B cell (primary cell): ENCODE measurements around the gene ALG6. TPM values are rescaled to one million over a fixed set of nuclear protein-coding genes. Genes with fewer than 3 reads are reported as not detected.

Experiments used
- ATAC-seq: fragments of 200-7000 bp; cut with Tn5 transposase; one replicate; pipeline ENCODE4 v1.10.0; 2021; ENCODE audit warnings: low read depth, mild to moderate bottlenecking, moderate number of reproducible peaks, moderate library complexity
- CTCF ChIA-PET: fragments of 350-600 bp; sonication (Branson Sonifier 250); formaldehyde crosslinking; loops from one replicate; lab custom pipeline; 2021; ENCODE audit warnings: antibody characterized with exemption, inconsistent platforms; lab: Charles Lee
- POLR2A ChIA-PET: fragments of 350-600 bp; sonication (Branson Sonifier 250); formaldehyde crosslinking; loops from one replicate; lab custom pipeline; 2021; ENCODE audit warnings: antibody characterized with exemption; lab: Charles Lee
- DNase-seq: peaks from one replicate; pipeline ENCODE4 v3.0.0; 2013
- H2AFZ ChIP-seq: 2 replicates; pipeline ENCODE4 v1.6.1; 2012; ENCODE audit warnings: mild to moderate bottlenecking, low read depth, low read length; ENCODE audit not compliant: insufficient read depth, poor library complexity, severe bottlenecking
- H3K27ac ChIP-seq, 2 donors: 1 replicate in 1 of 2; 2 replicates in 1 of 2; pipeline ENCODE4 v1.5.1; 2012 to 2013; ENCODE audit warnings: low read length in 2 of 2, mild to moderate bottlenecking in 2 of 2, moderate library complexity in 1 of 2
- H3K27me3 ChIP-seq, 4 experiments: fragments of 200-600 bp in 1 of 4; sonication (generic) in 1 of 4; replicated peaks in 1 of 4; 1 replicate in 2 of 4; 2 replicates in 2 of 4; pipeline versions ENCODE4 v1.6.1 to v1.7.0; 2013 to 2016; ENCODE audit warnings: low read length in 3 of 4, mild to moderate bottlenecking in 2 of 4, mixed read lengths in 1 of 4, moderate library complexity in 1 of 4; ENCODE audit not compliant: insufficient read depth in 4 of 4, control insufficient read depth in 3 of 4; ENCODE audit errors: control extremely low read depth in 1 of 4
- H3K36me3 ChIP-seq, 2 experiments: replicated peaks in 1 of 2; 1 replicate in 1 of 2; 2 replicates in 1 of 2; pipeline versions ENCODE4 v1.6.1 to v1.7.1; 2013; ENCODE audit warnings: low read length in 1 of 2; ENCODE audit not compliant: insufficient read depth in 2 of 2, control insufficient read depth in 1 of 2; ENCODE audit errors: control extremely low read depth in 1 of 2, extremely low read depth in 1 of 2
- H3K4me1 ChIP-seq, 2 donors: fragments of 200-600 bp in 1 of 2; sonication (generic) in 1 of 2; 1 replicate in 1 of 2; 2 replicates in 1 of 2; pipeline versions ENCODE4 v1.5.1 to v1.6.1; 2013 to 2017; ENCODE audit warnings: low read length in 2 of 2; ENCODE audit not compliant: control insufficient read depth in 2 of 2, insufficient read depth in 2 of 2
- H3K4me2 ChIP-seq: replicated peaks from 2 replicates; pipeline ENCODE3; 2012; ENCODE audit warnings: mild to moderate bottlenecking, low read depth, low read length; ENCODE audit not compliant: poor library complexity, severe bottlenecking
- H3K4me3 ChIP-seq, 5 experiments: fragments of 200-600 bp in 1 of 5; sonication (generic) in 1 of 5; 1 replicate in 3 of 5; 2 replicates in 2 of 5; pipeline versions ENCODE4 v1.5.1 to v1.7.0; 2011 to 2016; ENCODE audit warnings: low read length in 4 of 5, mild to moderate bottlenecking in 4 of 5, low read depth in 2 of 5, control low read depth in 1 of 5, moderate library complexity in 1 of 5; ENCODE audit not compliant: insufficient read depth in 1 of 5; ENCODE audit errors: control extremely low read depth in 1 of 5, extremely low read depth in 1 of 5
- H3K79me2 ChIP-seq: fragments of 200-600 bp; sonication (generic); one replicate; pipeline ENCODE4 v1.6.0; 2016; ENCODE audit warnings: low read length; ENCODE audit not compliant: control insufficient read depth, insufficient read depth
- H3K9ac ChIP-seq: fragments of 200-600 bp; sonication (generic); 2 replicates; pipeline ENCODE4 v1.6.1; 2017; ENCODE audit warnings: mild to moderate bottlenecking, low read length, moderate library complexity
- H3K9me3 ChIP-seq, 3 donors: one replicate each; pipeline versions ENCODE4 v1.6.1 to v1.7.1; 2013; ENCODE audit warnings: low read length in 2 of 3; ENCODE audit not compliant: control insufficient read depth in 2 of 3, insufficient read depth in 1 of 3; ENCODE audit errors: control extremely low read depth in 1 of 3
- H4K20me1 ChIP-seq: 2 replicates; pipeline ENCODE4 v1.6.0; 2012; ENCODE audit warnings: mild to moderate bottlenecking, low read length; ENCODE audit not compliant: insufficient read depth, control insufficient read depth, poor library complexity, severe bottlenecking
- H3K27ac Mint-ChIP-seq: one replicate; pipeline ENCODE4 v1.8.0; 2021; ENCODE audit warnings: mixed read lengths
- H3K27me3 Mint-ChIP-seq: one replicate; pipeline ENCODE4 v1.8.0; 2021; ENCODE audit warnings: mixed read lengths
- H3K4me1 Mint-ChIP-seq: one replicate; pipeline ENCODE4 v1.8.0; 2021; ENCODE audit warnings: mixed read lengths
- H3K4me3 Mint-ChIP-seq: one replicate; pipeline ENCODE4 v1.8.0; 2021; ENCODE audit warnings: mixed read lengths
- H3K9me3 Mint-ChIP-seq: one replicate; pipeline ENCODE4 v1.8.0; 2022; ENCODE audit warnings: mixed read lengths; ENCODE audit not compliant: insufficient read depth
- EZH2 ChIP-seq: IDR thresholded peaks from 2 replicates; pipeline ENCODE4 v1.6.1; 2012; ENCODE audit warnings: borderline replicate concordance, low read depth, mild to moderate bottlenecking, moderate library complexity, low read length; ENCODE audit not compliant: insufficient read depth, poor library complexity, severe bottlenecking
- WGBS: methylation state at CpG from one replicate; pipeline ENCODE4 v1.1.5; 2013; ENCODE audit warnings: missing lambda C conversion rate; ENCODE audit not compliant: insufficient coverage; 5-methylcytosine and 5-hydroxymethylcytosine counted together
- intact Hi-C: fragments of 100-400 bp; cut with micrococcal nuclease; formaldehyde crosslinking; loops from one replicate; pipeline ENCODE4 v1.10.0; 2022
- polyA plus RNA-seq: library from polyadenylated mRNA; depleted of rRNA; stranded (reverse); fragments of >200 nt; gene quantifications from 2 replicates; pipeline ENCODE4 v1.2.3, GENCODE V29; 2012
- total RNA-seq, 2 donors: library from RNA; stranded (reverse); fragments of 120-200 nt in 1 of 2; gene quantifications; 1 replicate in 1 of 2; 2 replicates in 1 of 2; pipeline versions ENCODE4 v1.2.3 to v1.2.4, GENCODE V29; 2013 to 2022
- TF ChIP-seq, protein P1 (sequence below): fragments of 200-600 bp; IDR thresholded peaks from one replicate; pipeline ENCODE4 v1.8.0; 2022; ENCODE audit warnings: antibody characterized with exemption, mild to moderate bottlenecking

The ALG6 gene
- total and polyA plus RNA-seq, 2 donors (not counting 1 experiment from before 2014, with no cell fraction given), result 9.7 to 31.4 TPM

DNA sequence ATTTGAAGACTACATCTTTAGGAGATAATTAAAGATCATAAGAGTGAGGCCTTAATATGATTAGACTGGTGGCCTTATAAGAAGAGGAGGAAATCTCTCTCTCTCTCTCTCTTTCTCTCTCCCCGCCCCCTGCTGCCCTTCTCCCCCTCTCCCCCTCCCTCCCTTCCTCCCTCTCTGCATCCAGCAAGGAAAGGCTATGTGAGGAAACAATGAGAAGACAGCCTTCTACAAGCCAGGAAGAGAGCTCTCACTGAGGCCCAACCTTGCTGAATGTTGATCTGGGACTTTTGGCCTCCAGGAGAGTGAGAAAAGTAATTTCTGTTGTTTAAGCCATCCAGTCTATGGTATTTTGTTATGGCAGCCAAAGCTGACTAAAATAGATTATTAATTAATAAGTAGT, 23.5 kb upstream of the ALG6 start:
- H3K4me1 ChIP-seq, result no peaks in the 10 kb centered on the region
- no peak overlapping the region for H3K4me2 ChIP-seq
- POLR2A ChIA-PET, result no interaction called here
- no peak overlapping the region for H3K4me3 Mint-ChIP-seq
- H4K20me1 ChIP-seq, result no peaks in the 10 kb centered on the region
- ATAC-seq (no peak), DNase-seq (no peak)
- intact Hi-C loops, result no loop called here
- CTCF ChIA-PET, result no interaction called here
- no peak overlapping the region for H3K27ac Mint-ChIP-seq
- no peak for TF ChIP-seq EZH2
- TF ChIP-seq, protein P1, sequence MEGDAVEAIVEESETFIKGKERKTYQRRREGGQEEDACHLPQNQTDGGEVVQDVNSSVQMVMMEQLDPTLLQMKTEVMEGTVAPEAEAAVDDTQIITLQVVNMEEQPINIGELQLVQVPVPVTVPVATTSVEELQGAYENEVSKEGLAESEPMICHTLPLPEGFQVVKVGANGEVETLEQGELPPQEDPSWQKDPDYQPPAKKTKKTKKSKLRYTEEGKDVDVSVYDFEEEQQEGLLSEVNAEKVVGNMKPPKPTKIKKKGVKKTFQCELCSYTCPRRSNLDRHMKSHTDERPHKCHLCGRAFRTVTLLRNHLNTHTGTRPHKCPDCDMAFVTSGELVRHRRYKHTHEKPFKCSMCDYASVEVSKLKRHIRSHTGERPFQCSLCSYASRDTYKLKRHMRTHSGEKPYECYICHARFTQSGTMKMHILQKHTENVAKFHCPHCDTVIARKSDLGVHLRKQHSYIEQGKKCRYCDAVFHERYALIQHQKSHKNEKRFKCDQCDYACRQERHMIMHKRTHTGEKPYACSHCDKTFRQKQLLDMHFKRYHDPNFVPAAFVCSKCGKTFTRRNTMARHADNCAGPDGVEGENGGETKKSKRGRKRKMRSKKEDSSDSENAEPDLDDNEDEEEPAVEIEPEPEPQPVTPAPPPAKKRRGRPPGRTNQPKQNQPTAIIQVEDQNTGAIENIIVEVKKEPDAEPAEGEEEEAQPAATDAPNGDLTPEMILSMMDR, result no peak
- no peaks in the 10 kb centered on the region for H3K4me1 Mint-ChIP-seq
- H3K27me3 ChIP-seq, result peaks cover 0 to 7% (median 3%) of the 10 kb centered on the region in 4 experiments
- no peak overlapping the region for H3K4me3 ChIP-seq
- no peak overlapping the region for H2AFZ ChIP-seq
- no peaks in the 10 kb centered on the region for H3K9me3 ChIP-seq
- no peak overlapping the region for H3K27ac ChIP-seq
- no peaks in the 10 kb centered on the region for H3K79me2 ChIP-seq
- no peaks in the 10 kb centered on the region for H3K36me3 ChIP-seq
- no peak overlapping the region for H3K9ac ChIP-seq
- no CpG with 5 or more reads among the region's 1 CpG for WGBS
- no peaks in the 10 kb centered on the region for H3K9me3 Mint-ChIP-seq
- H3K27me3 Mint-ChIP-seq, result peaks cover 37% of the 10 kb centered on the region

DNA sequence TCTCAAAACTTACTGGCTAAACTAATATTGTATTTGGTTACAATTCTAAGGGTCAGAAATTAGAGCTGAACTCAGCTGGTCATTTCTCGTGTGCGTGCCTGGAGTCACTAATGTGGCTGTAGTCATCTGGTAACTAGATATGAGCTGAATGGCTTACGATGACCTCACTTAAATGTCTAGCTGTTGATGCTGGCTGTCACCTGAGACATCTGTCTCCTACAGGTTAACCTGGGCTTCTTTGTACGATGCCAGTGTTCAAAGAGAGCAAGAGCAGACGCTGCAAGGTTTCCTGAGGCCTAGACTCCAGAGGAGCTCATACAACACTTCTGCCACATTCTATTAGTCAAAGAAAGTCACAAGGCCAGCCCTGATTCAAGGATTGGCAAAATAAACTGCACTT, 17.1 kb upstream of the ALG6 start:
- ATAC-seq, result no peak
- POLR2A ChIA-PET, result no interaction called here
- H3K36me3 ChIP-seq, result no peaks in the 10 kb centered on the region
- H3K4me1 ChIP-seq, result no peaks in the 10 kb centered on the region
- TF ChIP-seq EZH2, result no peak
- TF ChIP-seq, protein P1, result no peak
- WGBS, result 90% methylated on average over 5 of the region's 5 CpGs
- no peak overlapping the region for H3K27ac ChIP-seq
- no peak overlapping the region for H3K9ac ChIP-seq
- H3K4me3 ChIP-seq, result no peak overlapping the region
- H3K27ac Mint-ChIP-seq, result no peak overlapping the region
- H3K4me2 ChIP-seq, result no peak overlapping the region
- CTCF ChIA-PET, result no interaction called here
- no peak overlapping the region for H2AFZ ChIP-seq
- no peak for DNase-seq
- H3K4me3 Mint-ChIP-seq, result no peak overlapping the region
- no peaks in the 10 kb centered on the region for H4K20me1 ChIP-seq
- peaks cover 0 to 8% (median 3%) of the 10 kb centered on the region in 4 experiments for H3K27me3 ChIP-seq
- H3K79me2 ChIP-seq, result no peaks in the 10 kb centered on the region
- H3K27me3 Mint-ChIP-seq, result peaks cover 46% of the 10 kb centered on the region
- H3K9me3 ChIP-seq, result no peaks in the 10 kb centered on the region
- H3K9me3 Mint-ChIP-seq, result no peaks in the 10 kb centered on the region
- intact Hi-C loops, result no loop called here
- H3K4me1 Mint-ChIP-seq, result no peaks in the 10 kb centered on the region
